Sigmoid colon (tissue), 4 donors: ENCODE measurements around the gene CARD11.

Source experiments
- CTCF ChIP-seq, 4 experiments: fragments of 450-650 bp in 3 of 4; fragments of 200-600 bp in 1 of 4; IDR thresholded peaks; one replicate each; pipeline ENCODE4 v1.5.1; 2016 to 2019; ENCODE audit warnings: antibody characterized with exemption in 4 of 4, mild to moderate bottlenecking in 3 of 4, moderate library complexity in 2 of 4
- EP300 ChIP-seq, 4 donors: sonication (generic); formaldehyde crosslinking; IDR thresholded peaks; one replicate each; pipeline ENCODE4 v1.6.1; 2017; ENCODE audit warnings: antibody characterized with exemption in 4 of 4
- POLR2A ChIP-seq, 2 donors: fragments of 450-650 bp; IDR thresholded peaks; one replicate each; pipeline ENCODE4 v1.6.1; 2016; ENCODE audit warnings: antibody characterized with exemption in 2 of 2, mild to moderate bottlenecking in 2 of 2, moderate library complexity in 2 of 2
- POLR2AphosphoS5 ChIP-seq, 4 donors: sonication (generic); formaldehyde crosslinking; IDR thresholded peaks; one replicate each; pipeline ENCODE4 v1.6.1; 2017; ENCODE audit warnings: antibody characterized with exemption in 4 of 4

- TF ChIP-seq CTCF (IDR thresholded peaks at IDR 0.05) (no peak), POLR2AphosphoS5 (IDR thresholded peaks at IDR 0.05) (no peak), POLR2A (IDR thresholded peaks at IDR 0.05) (no peak), EP300 (IDR thresholded peaks at IDR 0.05) (no peak)
These were observed 93.1 kb downstream of the CARD11 start for GRCh38 chr7:2950578-2950977.
